Thoracic aorta (tissue), 2 donors: ENCODE data around the gene PPFIA3. TPM values are rescaled to one million over a fixed set of nuclear protein-coding genes. Genes with fewer than 3 reads are reported as not detected.
"Not testable (repeated sequence)": the region's sequence is repeated elsewhere in the genome, so short reads cannot be mapped to it uniquely, and the experiment has no call there.

Source experiments
- ATAC-seq: fragments of 150-250 bp; one replicate; pipeline ENCODE4 v1.8.0; 2017; ENCODE audit warnings: low read depth; ENCODE audit not compliant: insufficient number of reproducible peaks, low FRiP score
- DNase-seq: peaks from one replicate; pipeline ENCODE4 v3.0.0-alpha.2; 2020; ENCODE audit warnings: low spot score
- H3K27ac ChIP-seq, 2 donors: fragments of 200-600 bp; sonication (generic); 1 replicate in 1 of 2; 2 replicates in 1 of 2; pipeline ENCODE4 v1.5.1; 2016; ENCODE audit warnings: mild to moderate bottlenecking in 2 of 2, moderate library complexity in 2 of 2
- H3K27me3 ChIP-seq: fragments of 200-600 bp; sonication (generic); replicated peaks from 2 replicates; pipeline ENCODE4 v1.6.0; 2016; ENCODE audit warnings: mild to moderate bottlenecking; ENCODE audit not compliant: insufficient read depth
- H3K36me3 ChIP-seq: fragments of 200-600 bp; sonication (generic); one replicate; pipeline ENCODE4 v1.5.1; 2016
- H3K4me1 ChIP-seq, 2 donors: fragments of 200-600 bp; sonication (generic); 1 replicate in 1 of 2; 2 replicates in 1 of 2; pipeline versions ENCODE4 v1.5.1 to v1.6.0; 2016; ENCODE audit warnings: low read depth in 2 of 2, mild to moderate bottlenecking in 1 of 2; ENCODE audit not compliant: control insufficient read depth in 1 of 2
- H3K4me3 ChIP-seq: fragments of 200-600 bp; sonication (generic); 2 replicates; pipeline ENCODE4 v1.5.1; 2016; ENCODE audit warnings: mild to moderate bottlenecking
- H3K9me3 ChIP-seq: fragments of 200-600 bp; sonication (generic); 2 replicates; pipeline ENCODE4 v1.5.1; 2016
- CTCF ChIP-seq: fragments of 200-600 bp; sonication (generic); IDR thresholded peaks from one replicate; pipeline ENCODE4 v1.5.1; 2019; ENCODE audit warnings: antibody characterized with exemption
- total RNA-seq, 2 donors: library from RNA; depleted of rRNA; stranded (reverse); fragments of >200 nt; gene quantifications; one replicate each; pipeline versions ENCODE4 v1.1.0 to v1.2.3, GENCODE V29; 2016

Gene PPFIA3
- total RNA-seq, 2 donors from 2014 or later = 2.7 to 5.0 TPM

GRCh38 chr19:49173198-49173597 is 53.9 kb downstream of the PPFIA3 start:
- H3K9me3 ChIP-seq = no peaks in the 10 kb centered on the region
- ATAC-seq (no peak), DNase-seq (no peak)
- H3K27me3 ChIP-seq = no peaks in the 10 kb centered on the region
- peaks cover 43% of the 10 kb centered on the region for H3K36me3 ChIP-seq
- no peak overlapping the region for H3K27ac ChIP-seq
- no peaks in the 10 kb centered on the region for H3K4me1 ChIP-seq
- no peak for TF ChIP-seq CTCF
- H3K4me3 ChIP-seq = no peak overlapping the region

GRCh38 chr19:49180659-49181058 is 61.3 kb downstream of the PPFIA3 start:
- H3K9me3 ChIP-seq = no peaks in the 10 kb centered on the region
- no peak for DNase-seq
- H3K27ac ChIP-seq = no peak overlapping the region
- no peaks in the 10 kb centered on the region for H3K27me3 ChIP-seq
- no peak overlapping the region for H3K4me3 ChIP-seq
- no peak for TF ChIP-seq CTCF
- peaks cover 20% of the 10 kb centered on the region for H3K36me3 ChIP-seq
- ATAC-seq = no peak
- no peaks in the 10 kb centered on the region for H3K4me1 ChIP-seq

DNA sequence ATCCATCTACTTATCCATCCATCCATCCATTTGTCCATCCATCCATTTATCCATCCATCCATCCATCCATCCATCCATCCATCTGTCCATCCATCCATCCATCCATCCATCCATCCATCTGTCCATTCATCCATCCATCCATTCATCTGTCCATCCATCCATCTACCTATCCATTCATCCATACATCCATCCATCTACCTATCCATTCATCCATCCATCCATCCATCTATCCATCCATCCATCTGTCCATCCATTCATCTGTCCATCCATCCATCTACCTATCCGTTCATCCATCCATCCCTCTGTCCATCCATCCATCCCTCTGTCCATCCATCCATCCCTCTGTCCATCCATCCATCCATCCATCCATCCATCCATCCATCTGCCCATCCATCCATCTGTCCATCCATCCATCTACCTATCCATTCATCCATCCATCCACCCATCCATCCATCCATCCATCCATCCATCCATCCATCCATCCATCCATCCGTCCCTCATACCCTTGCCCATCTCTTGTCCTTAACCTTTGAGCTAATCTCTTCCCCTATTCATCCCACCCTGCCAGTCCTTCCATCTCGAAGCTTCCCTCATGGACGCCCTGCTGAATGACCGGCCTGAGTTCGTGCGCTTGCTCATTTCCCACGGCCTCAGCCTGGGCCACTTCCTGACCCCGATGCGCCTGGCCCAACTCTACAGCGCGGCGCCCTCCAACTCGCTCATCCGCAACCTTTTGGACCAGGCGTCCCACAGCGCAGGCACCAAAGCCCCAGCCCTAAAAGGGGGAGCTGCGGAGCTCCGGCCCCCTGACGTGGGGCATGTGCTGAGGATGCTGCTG is 62.9 kb downstream of the PPFIA3 start:
- not testable (repeated sequence) for H3K9me3 ChIP-seq, ATAC-seq, H3K4me3 ChIP-seq, H3K27me3 ChIP-seq, DNase-seq, H3K27ac ChIP-seq, H3K4me1 ChIP-seq
- peaks cover 32% of the 10 kb centered on the region for H3K36me3 ChIP-seq

GRCh38 chr19:49182848-49183375 is 63.6 kb downstream of the PPFIA3 start:
- Histone ChIP-seq H3K9me3 (no peaks in the 10 kb centered on the region), H3K27me3 (no peaks in the 10 kb centered on the region), H3K4me1 (no peaks in the 10 kb centered on the region), H3K4me3 (no peak overlapping the region), H3K36me3 (peaks cover 33% of the 10 kb centered on the region), H3K27ac (no peak overlapping the region)
- DNase-seq (no peak), ATAC-seq (no peak)
- TF ChIP-seq CTCF = no peak

GRCh38 chr19:49186108-49186507 is 66.8 kb downstream of the PPFIA3 start:
- no peak for ATAC-seq
- no peaks in the 10 kb centered on the region for H3K27me3 ChIP-seq
- H3K9me3 ChIP-seq = no peaks in the 10 kb centered on the region
- no peaks in the 10 kb centered on the region for H3K4me1 ChIP-seq
- H3K4me3 ChIP-seq = no peak overlapping the region
- TF ChIP-seq CTCF = no peak
- peaks cover 52% of the 10 kb centered on the region for H3K36me3 ChIP-seq
- DNase-seq = no peak
- no peak overlapping the region for H3K27ac ChIP-seq
